ENCODE results near the gene AKAP10.
A peak's percentile ranks its signal among the peaks of the same experiment; 100 is the strongest.
"Not testable (repeated sequence)": the region's sequence is repeated elsewhere in the genome, so short reads cannot be mapped to it uniquely, and the experiment has no call there.

Gene AKAP10

GRCh38 chr17:19868079-19868395 is 109.6 kb downstream of the AKAP10 start:
- DNase-seq, result peak in 11 of 51 donors; percentile 43 to 79 (median 54)

GRCh38 chr17:19867329-19868078 is 110.1 kb downstream of the AKAP10 start, which contains the start of gene ULK2:
Gene ULK2, minus strand, starts transcription at chr17:19867936. Its CDS starts 519 bp downstream, at chr17:19867417.
- peak in 44 of 51 donors; percentile 13 to 79 (median 57) for DNase-seq

- DNase-seq, result peak in 46 of 51 donors; percentile 16 to 77 (median 55)
These were observed 110.6 kb downstream of the AKAP10 start for GRCh38 chr17:19867079-19867328.

- no peak for DNase-seq
These were observed 112.6 kb downstream of the AKAP10 start for GRCh38 chr17:19865021-19865420.

GRCh38 chr17:19860647-19861177 is 116.9 kb downstream of the AKAP10 start:
- not testable (repeated sequence) for DNase-seq

GRCh38 chr17:19857640-19858039 is 120.0 kb downstream of the AKAP10 start:
- DNase-seq, result no peak

All from hypothalamus (tissue), 51 donors.